Activated gamma-delta T cell (primary cell): ENCODE measurements around the gene DTX3L.

ENCODE experiments used
- DNase-seq: peaks from one replicate; lab custom pipeline; 2025; lab: John Stamatoyannopoulos, UW
- total RNA-seq, 2 donors: gene quantifications; one replicate each; lab custom pipeline; 2026; lab: John Stamatoyannopoulos, UW

The DTX3L gene
- total RNA-seq, result 143 to 174 reads per million in 2 donors

- DNase-seq, result peak; percentile 57
These were observed at the start of gene DTX3L, which contains the start of gene PARP9 for GRCh38 chr3:122564155-122564912. DTX3L (plus strand) TSS chr3:122564338; CDS start chr3:122564427, 89 bp downstream. PARP9 (minus strand) TSS chr3:122564300; CDS start chr3:122559620, 4,680 bp downstream.

- DNase-seq, result no peak
These were observed 49.1 kb upstream of the DTX3L start for GRCh38 chr3:122515020-122515468.

GRCh38 chr3:122515870-122516269 is 48.3 kb upstream of the DTX3L start:
- DNase-seq, result no peak

- DNase-seq, result no peak
These were observed 47.2 kb upstream of the DTX3L start for GRCh38 chr3:122516846-122517360.

- DNase-seq, result no peak
These were observed 44.4 kb upstream of the DTX3L start for GRCh38 chr3:122519693-122520092.

- DNase-seq, result no peak
These were observed 43.3 kb upstream of the DTX3L start for GRCh38 chr3:122520861-122521260.

GRCh38 chr3:122523317-122523716 is 40.8 kb upstream of the DTX3L start:
- DNase-seq, result no peak

- no peak for DNase-seq
These were observed 34.0 kb upstream of the DTX3L start for GRCh38 chr3:122530164-122530563.

GRCh38 chr3:122533480-122533879 is 30.7 kb upstream of the DTX3L start:
- no peak for DNase-seq

GRCh38 chr3:122533931-122534334 is 30.2 kb upstream of the DTX3L start:
- DNase-seq, result no peak

GRCh38 chr3:122535964-122536631 is 28.0 kb upstream of the DTX3L start:
- DNase-seq, result no peak

GRCh38 chr3:122536632-122537001 is 27.5 kb upstream of the DTX3L start:
- no peak for DNase-seq

GRCh38 chr3:122538956-122539490 is 25.1 kb upstream of the DTX3L start:
- DNase-seq, result no peak

GRCh38 chr3:122546151-122546550 is 18.0 kb upstream of the DTX3L start:
- no peak for DNase-seq

GRCh38 chr3:122548076-122548475 is 16.1 kb upstream of the DTX3L start:
- DNase-seq, result no peak

- DNase-seq, result no peak
These were observed 15.5 kb upstream of the DTX3L start for GRCh38 chr3:122548619-122549018.

- DNase-seq, result no peak
These were observed 11.0 kb upstream of the DTX3L start for GRCh38 chr3:122553171-122553570.

- no peak for DNase-seq
These were observed 8.7 kb upstream of the DTX3L start for GRCh38 chr3:122555275-122556071.

- DNase-seq, result no peak
These were observed 6.8 kb upstream of the DTX3L start for GRCh38 chr3:122557356-122557755.

GRCh38 chr3:122558605-122559004 is 5.5 kb upstream of the DTX3L start:
- DNase-seq, result no peak

- DNase-seq, result no peak
These were observed 4.2 kb upstream of the DTX3L start for GRCh38 chr3:122559906-122560305.

- no peak for DNase-seq
These were observed 3.5 kb upstream of the DTX3L start for GRCh38 chr3:122560680-122561079.
